Subcutaneous adipose tissue (tissue), 4 donors: ENCODE measurements around the gene ABCB4. TPM values are rescaled to one million over a fixed set of nuclear protein-coding genes. Genes with fewer than 3 reads are reported as not detected.

Experiments used
- total RNA-seq, 4 donors: library from RNA; depleted of rRNA; stranded (reverse); fragments of >200 nt; gene quantifications; one replicate each; pipeline ENCODE4 v1.1.0, GENCODE V29; 2016
- TF ChIP-seq, protein P1 (sequence below): fragments of 450-650 bp; IDR thresholded peaks from one replicate; pipeline ENCODE4 v1.5.1; 2016; ENCODE audit warnings: low read depth, mild to moderate bottlenecking, control low read depth, antibody characterized with exemption, moderate library complexity

The ABCB4 gene
- total RNA-seq, 4 donors from 2014 or later = 0.88 to 3.1 (median 1.6) TPM

DNA sequence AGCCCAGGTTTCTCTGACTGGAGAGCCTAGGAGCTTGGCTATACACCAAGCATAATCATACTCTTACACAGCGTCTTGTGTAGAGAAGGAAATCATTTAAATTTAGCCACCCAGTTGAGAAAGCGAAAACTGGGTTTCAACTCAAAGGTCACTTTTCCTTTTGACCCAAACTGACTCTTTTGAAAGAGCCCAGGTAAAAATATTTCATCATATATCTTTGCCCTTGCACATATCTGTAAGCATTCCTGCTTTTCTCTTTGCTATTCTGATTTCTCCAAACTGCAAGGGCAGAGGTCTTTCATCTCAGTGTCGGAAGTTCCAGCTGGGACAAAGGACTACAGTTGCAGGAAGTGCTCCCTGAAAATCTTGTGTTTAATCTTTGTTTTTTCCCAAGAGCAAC lies 22.0 kb upstream of the ABCB4 start:
- TF ChIP-seq, protein P1, sequence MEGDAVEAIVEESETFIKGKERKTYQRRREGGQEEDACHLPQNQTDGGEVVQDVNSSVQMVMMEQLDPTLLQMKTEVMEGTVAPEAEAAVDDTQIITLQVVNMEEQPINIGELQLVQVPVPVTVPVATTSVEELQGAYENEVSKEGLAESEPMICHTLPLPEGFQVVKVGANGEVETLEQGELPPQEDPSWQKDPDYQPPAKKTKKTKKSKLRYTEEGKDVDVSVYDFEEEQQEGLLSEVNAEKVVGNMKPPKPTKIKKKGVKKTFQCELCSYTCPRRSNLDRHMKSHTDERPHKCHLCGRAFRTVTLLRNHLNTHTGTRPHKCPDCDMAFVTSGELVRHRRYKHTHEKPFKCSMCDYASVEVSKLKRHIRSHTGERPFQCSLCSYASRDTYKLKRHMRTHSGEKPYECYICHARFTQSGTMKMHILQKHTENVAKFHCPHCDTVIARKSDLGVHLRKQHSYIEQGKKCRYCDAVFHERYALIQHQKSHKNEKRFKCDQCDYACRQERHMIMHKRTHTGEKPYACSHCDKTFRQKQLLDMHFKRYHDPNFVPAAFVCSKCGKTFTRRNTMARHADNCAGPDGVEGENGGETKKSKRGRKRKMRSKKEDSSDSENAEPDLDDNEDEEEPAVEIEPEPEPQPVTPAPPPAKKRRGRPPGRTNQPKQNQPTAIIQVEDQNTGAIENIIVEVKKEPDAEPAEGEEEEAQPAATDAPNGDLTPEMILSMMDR = no peak

DNA sequence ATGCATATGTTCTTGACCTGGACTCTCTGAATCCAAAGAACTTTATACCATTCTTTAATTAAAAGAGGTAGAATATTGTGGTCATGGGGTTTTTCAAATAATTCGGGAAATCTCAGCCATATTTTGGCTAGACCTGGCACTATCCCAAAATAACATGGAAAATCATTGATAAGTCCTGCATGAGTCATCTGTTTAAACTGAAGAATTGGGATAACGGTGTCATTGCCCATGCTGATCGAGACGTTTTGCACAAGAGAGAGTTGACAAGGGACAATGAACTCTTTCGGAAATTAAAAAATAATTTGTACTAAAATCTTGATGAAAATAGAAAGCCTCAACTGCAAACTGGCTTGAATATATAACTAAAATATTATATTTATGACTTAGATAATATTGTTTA lies 19.9 kb upstream of the ABCB4 start:
- TF ChIP-seq, protein P1 = no peak

DNA sequence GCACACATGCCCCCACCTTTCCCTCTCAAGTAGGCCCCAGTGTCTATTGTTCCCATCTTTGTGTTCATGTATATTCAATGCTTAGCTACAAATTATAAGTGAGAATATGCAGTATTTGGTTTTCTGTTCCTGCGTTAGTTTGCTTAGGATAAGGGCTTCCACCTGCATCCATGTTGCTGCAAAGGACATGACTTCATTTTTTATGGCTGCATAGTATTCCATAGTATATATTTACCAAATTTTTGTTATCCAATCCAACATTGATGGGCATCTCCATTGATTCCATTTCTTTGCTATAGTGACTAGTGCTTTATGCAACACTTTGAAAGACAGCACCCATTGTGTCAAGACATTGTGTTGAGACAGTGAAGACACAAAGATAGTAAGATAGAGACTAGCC lies 19.0 kb upstream of the ABCB4 start:
- TF ChIP-seq, protein P1 = no peak

DNA sequence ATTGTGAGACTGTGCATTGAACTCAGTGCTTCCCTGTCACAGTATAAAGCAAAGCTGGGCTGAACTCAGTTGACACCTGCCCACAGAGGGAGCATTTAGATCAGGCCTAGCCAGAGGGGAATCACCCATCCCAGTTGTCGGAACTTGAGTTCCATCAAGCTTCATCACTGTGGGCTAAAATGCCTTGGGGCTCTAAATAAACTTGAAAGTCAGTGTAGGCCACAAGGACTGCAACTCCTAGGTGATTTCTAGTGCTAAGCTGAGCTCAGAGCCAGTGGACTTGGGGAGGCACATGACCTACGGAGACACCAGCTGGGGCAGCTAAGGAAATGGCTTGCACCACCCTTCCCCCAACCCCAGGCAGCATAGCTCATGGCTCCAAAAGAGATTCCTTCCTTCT lies 7.7 kb upstream of the ABCB4 start:
- TF ChIP-seq, protein P1 = no peak

DNA sequence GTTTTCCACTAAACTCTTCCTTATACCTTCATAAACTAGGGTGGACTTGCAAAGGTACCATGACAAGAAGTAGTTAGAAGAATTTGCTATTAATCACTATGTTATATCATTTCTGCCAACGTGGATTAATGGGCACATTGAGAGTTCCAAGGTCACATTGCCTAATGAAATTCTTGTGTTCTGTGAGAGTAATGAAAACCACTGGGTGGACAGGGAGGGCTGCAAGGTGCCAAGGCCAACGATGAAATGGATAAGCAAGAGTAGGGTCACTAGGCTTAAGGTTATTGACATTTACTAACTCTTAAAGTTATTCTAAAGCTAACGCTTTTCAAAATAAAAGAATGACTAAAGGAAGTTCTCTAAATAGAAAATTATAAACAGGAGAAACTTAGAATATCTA lies 6.6 kb upstream of the ABCB4 start:
- TF ChIP-seq, protein P1 = no peak

DNA sequence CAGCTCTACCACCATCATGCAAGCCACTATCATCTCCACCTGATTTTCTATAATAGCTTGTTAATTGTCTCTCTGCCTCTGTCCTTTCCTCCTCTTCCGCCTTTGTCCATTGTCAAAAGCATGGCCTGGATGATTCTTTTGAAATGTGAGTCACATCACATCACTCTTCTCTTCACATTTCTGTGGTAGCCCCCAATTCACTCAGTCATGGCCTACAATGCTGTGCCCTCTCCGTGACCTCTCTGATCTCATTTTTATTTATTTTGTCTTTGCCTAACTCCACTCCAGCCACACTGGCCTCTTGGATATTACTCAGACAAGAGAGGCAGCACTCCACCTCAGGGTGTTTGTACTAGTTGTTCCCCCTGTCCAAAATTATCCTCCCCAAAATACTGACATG lies 4.9 kb upstream of the ABCB4 start:
- TF ChIP-seq, protein P1 = no peak

DNA sequence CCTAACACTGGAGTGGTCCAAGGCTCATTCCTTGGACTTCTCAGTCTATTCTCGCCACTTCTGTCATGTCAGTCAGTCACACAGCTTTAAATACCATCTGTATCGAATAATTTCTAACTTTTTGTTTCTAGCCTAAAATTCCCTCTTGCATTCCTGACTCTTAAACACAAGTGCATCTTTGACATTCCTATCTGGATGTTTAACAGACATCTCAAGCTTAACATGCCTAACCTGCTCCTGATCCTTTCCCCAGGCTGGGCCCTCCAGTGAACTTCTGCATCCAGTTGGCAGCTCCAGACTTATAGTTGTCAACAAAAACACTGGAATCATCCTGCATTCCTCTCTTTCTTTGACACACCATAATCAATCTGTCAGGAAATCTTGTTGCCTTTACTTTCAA lies 4.5 kb upstream of the ABCB4 start:
- TF ChIP-seq, protein P1 = no peak

DNA sequence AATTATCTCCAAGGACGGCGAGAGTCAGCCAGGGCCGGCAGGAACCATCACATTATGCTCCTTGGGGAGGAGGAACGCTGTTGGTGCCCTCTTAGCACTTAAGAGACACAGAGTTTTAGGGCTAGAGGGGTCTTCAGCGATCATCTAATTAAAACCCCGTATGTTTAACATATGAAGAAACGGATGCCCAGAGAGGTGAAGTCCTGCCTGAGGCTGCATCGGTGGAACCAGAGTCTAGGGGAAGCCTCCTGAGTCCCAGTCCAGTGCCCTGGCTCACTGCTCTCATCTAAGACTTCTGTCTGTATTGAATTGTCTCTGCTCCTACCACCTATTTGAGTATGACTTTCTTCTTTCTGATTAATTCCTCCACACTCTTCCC lies 688 bp upstream of the ABCB4 start:
- TF ChIP-seq, protein P1 = no peak
